Neural progenitor cell (in vitro differentiated cells): ENCODE measurements around the gene NRCAM.

Experiments
- EZH2 ChIP-seq: fragments of 200-600 bp; sonication (generic); IDR thresholded peaks from 2 replicates; pipeline ENCODE4 v1.6.1; 2017; ENCODE audit warnings: antibody characterized with exemption, mild to moderate bottlenecking, moderate library complexity
- TF ChIP-seq, protein P1 (sequence below): fragments of 200-600 bp; sonication (generic); IDR thresholded peaks from 2 replicates; pipeline ENCODE4 v1.5.1; 2017; ENCODE audit warnings: antibody characterized with exemption, mild to moderate bottlenecking

DNA sequence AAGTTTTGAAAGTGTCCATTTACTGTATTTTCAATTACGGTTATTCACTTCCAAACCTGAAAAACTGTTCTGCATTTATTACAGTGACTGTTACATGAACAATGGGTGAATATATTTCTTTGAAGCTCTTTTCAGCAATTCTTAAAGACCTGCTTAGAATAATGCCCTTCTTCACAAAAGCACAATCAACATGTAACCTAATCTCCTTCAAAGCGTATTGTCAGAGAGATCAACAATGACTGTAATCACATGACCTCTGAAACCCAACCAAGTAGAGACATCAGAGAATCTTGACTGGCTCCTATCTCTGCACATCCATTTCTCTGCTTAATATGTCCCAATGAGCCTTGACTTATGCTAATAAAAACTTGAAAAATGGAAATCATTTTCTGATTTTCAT is 126.7 kb downstream of the NRCAM start:
- TF ChIP-seq, protein P1, sequence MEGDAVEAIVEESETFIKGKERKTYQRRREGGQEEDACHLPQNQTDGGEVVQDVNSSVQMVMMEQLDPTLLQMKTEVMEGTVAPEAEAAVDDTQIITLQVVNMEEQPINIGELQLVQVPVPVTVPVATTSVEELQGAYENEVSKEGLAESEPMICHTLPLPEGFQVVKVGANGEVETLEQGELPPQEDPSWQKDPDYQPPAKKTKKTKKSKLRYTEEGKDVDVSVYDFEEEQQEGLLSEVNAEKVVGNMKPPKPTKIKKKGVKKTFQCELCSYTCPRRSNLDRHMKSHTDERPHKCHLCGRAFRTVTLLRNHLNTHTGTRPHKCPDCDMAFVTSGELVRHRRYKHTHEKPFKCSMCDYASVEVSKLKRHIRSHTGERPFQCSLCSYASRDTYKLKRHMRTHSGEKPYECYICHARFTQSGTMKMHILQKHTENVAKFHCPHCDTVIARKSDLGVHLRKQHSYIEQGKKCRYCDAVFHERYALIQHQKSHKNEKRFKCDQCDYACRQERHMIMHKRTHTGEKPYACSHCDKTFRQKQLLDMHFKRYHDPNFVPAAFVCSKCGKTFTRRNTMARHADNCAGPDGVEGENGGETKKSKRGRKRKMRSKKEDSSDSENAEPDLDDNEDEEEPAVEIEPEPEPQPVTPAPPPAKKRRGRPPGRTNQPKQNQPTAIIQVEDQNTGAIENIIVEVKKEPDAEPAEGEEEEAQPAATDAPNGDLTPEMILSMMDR = no peak
- TF ChIP-seq EZH2 = no peak
